ENCODE results near the gene CHD9. TPM values are rescaled to one million over a fixed set of nuclear protein-coding genes. Genes with fewer than 3 reads are reported as not detected.

Gene CHD9
- total and polyA plus RNA-seq, 9 of the 15 experiments (the other 6 are each of a cell fraction or from before 2014, with no cell fraction given): 29.0 to 69.3 (median 40.6) TPM

DNA sequence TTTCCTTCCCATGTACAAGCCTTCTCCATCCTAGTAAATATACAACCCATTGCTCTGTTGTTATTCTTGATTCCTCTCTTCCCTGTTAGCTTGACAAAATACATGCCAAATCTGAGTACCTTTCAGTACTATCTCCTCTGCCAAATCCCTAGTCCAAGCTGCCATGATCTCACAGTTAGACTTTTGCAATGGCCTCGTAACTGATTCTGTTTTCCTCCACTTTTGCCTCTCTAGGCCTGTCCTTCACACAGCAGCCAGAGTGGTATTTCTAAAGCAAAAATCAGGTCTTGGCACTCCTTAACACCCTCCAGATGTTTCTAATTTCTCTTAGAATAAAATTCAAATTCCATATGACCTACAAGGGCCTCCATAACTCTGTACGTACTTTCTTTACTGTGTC is 226.5 kb downstream of the CHD9 start:
- WGBS (ENCODE audit: insufficient coverage, low coverage, missing lambda C conversion rate): 90% methylated on average over 2 of the region's 2 CpGs

More for the DNA sequence above, 226.5 kb downstream of the CHD9 start:
- Histone ChIP-seq H3K79me2 (ENCODE audit: control insufficient read depth, insufficient read depth, low read length) (no peaks in the 10 kb centered on the region), H3K27me3 (ENCODE audit: control insufficient read depth in 2 of 2, insufficient read depth in 2 of 2, low read length in 2 of 2) (no peaks in the 10 kb centered on the region), H3K36me3 (ENCODE audit: control insufficient read depth, insufficient read depth, low read length) (peaks cover 82% of the 10 kb centered on the region), H3K4me1 (replicated peaks in 1 of 2; ENCODE audit: control insufficient read depth in 2 of 2, insufficient read depth in 2 of 2, low read length in 2 of 2) (no peaks in the 10 kb centered on the region), H3K9me1 (ENCODE audit: control insufficient read depth, insufficient read depth, low read length) (no peaks in the 10 kb centered on the region), H3K4me2 (ENCODE audit: insufficient read depth, low read length) (no peak overlapping the region), H2AFZ (ENCODE audit: low read depth, low read length) (no peak overlapping the region), H3K9ac (ENCODE audit: insufficient read depth in 1 of 2, low read depth in 2 of 2, low read length in 2 of 2) (no peak overlapping the region), H3K4me3 (no peak overlapping the region), H4K20me1 (replicated peaks; ENCODE audit: control insufficient read depth, insufficient read depth, low read length) (no peaks in the 10 kb centered on the region), H3K27ac (ENCODE audit: extremely low read depth, low read depth, low read length) (no peak overlapping the region), H3K9me3 (replicated peaks; ENCODE audit: control insufficient read depth, insufficient read depth, low read depth, low read length) (no peaks in the 10 kb centered on the region)
- FAIRE-seq (no peak), DNase-seq (ENCODE audit: extremely low read depth in 1 of 4, low spot score in 3 of 4) (no peak), ATAC-seq (no peak)
- ChIA-PET POLR2A (interaction anchor here (1.0 to 1.3 kb wide), 2 partner anchors 12 to 20 kb away, joined by 3 read pairs; no protein-coding TSS in a partner anchor), CTCF (ENCODE audit: low intra/inter-chr PET ratio) (no interaction called here)
- in situ Hi-C loops (cut with MboI) (no loop called here), intact Hi-C loops (cut with micrococcal nuclease) (loop anchor here (10.0 kb wide), 1 partner anchor 226 kb away; the partner anchor contains the start of genes CHD9 and CHD9NB)
- TF ChIP-seq CEBPG (CRISPR knock-in tag; IDR thresholded peaks at IDR 0.05): no peak
- TF ChIP-seq CEBPG (tag; conservative IDR thresholded peaks at IDR 0.05 in 1 of 2, IDR thresholded peaks at IDR 0.05 in 1 of 2): no peak
- no peak for TF ChIP-seq CBX1 (IDR thresholded peaks at IDR 0.05; ENCODE audit: low read depth)
- TF ChIP-seq ZNF217 (CRISPR knock-in tag; IDR thresholded peaks at IDR 0.05): no peak
- no peak for TF ChIP-seq SAFB (IDR thresholded peaks at IDR 0.05; ENCODE audit: borderline replicate concordance, low read depth, low read length)
- TF ChIP-seq, protein P1, sequence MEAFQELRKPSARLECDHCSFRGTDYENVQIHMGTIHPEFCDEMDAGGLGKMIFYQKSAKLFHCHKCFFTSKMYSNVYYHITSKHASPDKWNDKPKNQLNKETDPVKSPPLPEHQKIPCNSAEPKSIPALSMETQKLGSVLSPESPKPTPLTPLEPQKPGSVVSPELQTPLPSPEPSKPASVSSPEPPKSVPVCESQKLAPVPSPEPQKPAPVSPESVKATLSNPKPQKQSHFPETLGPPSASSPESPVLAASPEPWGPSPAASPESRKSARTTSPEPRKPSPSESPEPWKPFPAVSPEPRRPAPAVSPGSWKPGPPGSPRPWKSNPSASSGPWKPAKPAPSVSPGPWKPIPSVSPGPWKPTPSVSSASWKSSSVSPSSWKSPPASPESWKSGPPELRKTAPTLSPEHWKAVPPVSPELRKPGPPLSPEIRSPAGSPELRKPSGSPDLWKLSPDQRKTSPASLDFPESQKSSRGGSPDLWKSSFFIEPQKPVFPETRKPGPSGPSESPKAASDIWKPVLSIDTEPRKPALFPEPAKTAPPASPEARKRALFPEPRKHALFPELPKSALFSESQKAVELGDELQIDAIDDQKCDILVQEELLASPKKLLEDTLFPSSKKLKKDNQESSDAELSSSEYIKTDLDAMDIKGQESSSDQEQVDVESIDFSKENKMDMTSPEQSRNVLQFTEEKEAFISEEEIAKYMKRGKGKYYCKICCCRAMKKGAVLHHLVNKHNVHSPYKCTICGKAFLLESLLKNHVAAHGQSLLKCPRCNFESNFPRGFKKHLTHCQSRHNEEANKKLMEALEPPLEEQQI (IDR thresholded peaks at IDR 0.05): no peak
- TF ChIP-seq ZC3H8 (IDR thresholded peaks at IDR 0.05): no peak
- no peak for TF ChIP-seq RAD21 (CRISPR knock-in tag; conservative IDR thresholded peaks at IDR 0.05 in 1 of 2, IDR thresholded peaks at IDR 0.05 in 1 of 2)
- TF ChIP-seq CAMTA2 (CRISPR knock-in tag; conservative IDR thresholded peaks at IDR 0.05): no peak
- TF ChIP-seq COPS2 (conservative IDR thresholded peaks at IDR 0.05): no peak
- no peak for TF ChIP-seq NCOA6 (IDR thresholded peaks at IDR 0.05)
- TF ChIP-seq, protein P2, sequence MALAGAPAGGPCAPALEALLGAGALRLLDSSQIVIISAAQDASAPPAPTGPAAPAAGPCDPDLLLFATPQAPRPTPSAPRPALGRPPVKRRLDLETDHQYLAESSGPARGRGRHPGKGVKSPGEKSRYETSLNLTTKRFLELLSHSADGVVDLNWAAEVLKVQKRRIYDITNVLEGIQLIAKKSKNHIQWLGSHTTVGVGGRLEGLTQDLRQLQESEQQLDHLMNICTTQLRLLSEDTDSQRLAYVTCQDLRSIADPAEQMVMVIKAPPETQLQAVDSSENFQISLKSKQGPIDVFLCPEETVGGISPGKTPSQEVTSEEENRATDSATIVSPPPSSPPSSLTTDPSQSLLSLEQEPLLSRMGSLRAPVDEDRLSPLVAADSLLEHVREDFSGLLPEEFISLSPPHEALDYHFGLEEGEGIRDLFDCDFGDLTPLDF (CRISPR knock-in tag; IDR thresholded peaks at IDR 0.05): no peak
- no peak for TF ChIP-seq HDGF (IDR thresholded peaks at IDR 0.05)
- no TSS peak for BruUV-seq (replicated peaks)
